GM12878 (cell line): ENCODE data around the gene C11orf16. TPM values are rescaled to one million over a fixed set of nuclear protein-coding genes. Genes with fewer than 3 reads are reported as not detected.
A peak's percentile ranks its signal among the peaks of the same experiment; 100 is the strongest.

ENCODE experiments used
- ATF3 ChIP-seq: IDR thresholded peaks from 2 replicates; pipeline ENCODE4 v1.6.1; 2011; ENCODE audit warnings: low read depth, mild to moderate bottlenecking, low read length, moderate library complexity, borderline replicate concordance; ENCODE audit errors: extremely low read depth
- ATF7 ChIP-seq: fragments of 450-650 bp; IDR thresholded peaks from 2 replicates; pipeline ENCODE4 v1.6.1; 2016; ENCODE audit warnings: low read depth, mild to moderate bottlenecking
- CHD4 ChIP-seq: fragments of 200-600 bp; sonication (generic); IDR thresholded peaks from 2 replicates; pipeline ENCODE4 v1.6.1; 2016; ENCODE audit warnings: mild to moderate bottlenecking
- ELK1 ChIP-seq: IDR thresholded peaks from 2 replicates; pipeline ENCODE4 v1.6.1; 2012; ENCODE audit warnings: low read depth, low read length, improper control_type of control experiment
- EP300 ChIP-seq, 2 experiments: fragments of 150-350 bp in 1 of 2; IDR thresholded peaks; 2 replicates each; pipeline ENCODE4 v1.6.1; 2011 to 2012; ENCODE audit warnings: low read depth in 2 of 2, low read length in 2 of 2, borderline replicate concordance in 1 of 2, improper control_type of control experiment in 1 of 2, inconsistent platforms in 1 of 2; ENCODE audit not compliant: control insufficient read depth in 1 of 2
- FOS ChIP-seq: IDR thresholded peaks from 3 replicates; pipeline ENCODE4 v1.6.1; 2011; ENCODE audit warnings: borderline replicate concordance; ENCODE audit not compliant: insufficient read length; ENCODE audit errors: extremely low read depth
- MEF2A ChIP-seq: IDR thresholded peaks from 2 replicates; pipeline ENCODE4 v1.6.1; 2011; ENCODE audit warnings: low read depth, mild to moderate bottlenecking, low read length, moderate library complexity; ENCODE audit not compliant: insufficient read depth
- MEF2B ChIP-seq: fragments of 450-650 bp; IDR thresholded peaks from 2 replicates; pipeline ENCODE4 v1.6.1; 2018; ENCODE audit warnings: mild to moderate bottlenecking, moderate library complexity; ENCODE audit not compliant: partially characterized antibody, poor library complexity, severe bottlenecking
- MLLT1 ChIP-seq: fragments of 450-650 bp; IDR thresholded peaks from 2 replicates; pipeline ENCODE4 v1.6.1; 2016; ENCODE audit warnings: mild to moderate bottlenecking
- NR2C1 ChIP-seq: fragments of 450-650 bp; IDR thresholded peaks from 2 replicates; pipeline ENCODE4 v1.6.1; 2017; ENCODE audit warnings: antibody characterized with exemption, mild to moderate bottlenecking, moderate library complexity
- RB1 ChIP-seq: fragments of 450-650 bp; formaldehyde crosslinking; IDR thresholded peaks from 2 replicates; pipeline ENCODE4 v1.6.1; 2017; ENCODE audit warnings: mild to moderate bottlenecking, borderline replicate concordance
- REST ChIP-seq: IDR thresholded peaks from 2 replicates; pipeline ENCODE4 v1.6.1; 2012; ENCODE audit warnings: mild to moderate bottlenecking, low read depth, low read length
- RUNX3 ChIP-seq: IDR thresholded peaks from 2 replicates; pipeline ENCODE4 v1.6.1; 2012; ENCODE audit warnings: low read length, inconsistent platforms
- SMC3 ChIP-seq: IDR thresholded peaks from 2 replicates; pipeline ENCODE4 v1.6.1; 2011; ENCODE audit warnings: low read length, improper control_type of control experiment, borderline replicate concordance
- USF1 ChIP-seq: IDR thresholded peaks from 2 replicates; pipeline ENCODE4 v1.6.1; 2011; ENCODE audit warnings: borderline replicate concordance, low read depth, mild to moderate bottlenecking, moderate library complexity, mixed read lengths, low read length; ENCODE audit not compliant: insufficient read depth; ENCODE audit errors: extremely low read length
- YY1 ChIP-seq: IDR thresholded peaks from 2 replicates; pipeline ENCODE4 v1.6.1; 2011; ENCODE audit warnings: low read depth, mild to moderate bottlenecking, low read length
- ZBTB4 ChIP-seq: fragments of 450-650 bp; formaldehyde crosslinking; IDR thresholded peaks from 2 replicates; pipeline ENCODE4 v1.4.0; 2022; ENCODE audit warnings: mild to moderate bottlenecking, moderate library complexity
- polyA plus RNA-seq, 11 experiments: library from polyadenylated mRNA; depleted of rRNA in 4 of 11; unstranded in 6 of 11; stranded (reverse) in 5 of 11; fragments of >200 nt; fragmentation: Nextera tagmentation in 4 of 11; fragmentation: Illumina TruSeq in 1 of 11; extraction: Ambion mirVana in 4 of 11; extraction: Trizol in 1 of 11; gene quantifications; 1 replicate in 1 of 11; 2 replicates in 10 of 11; pipeline versions ENCODE4 v1.2.1 to v1.2.3, GENCODE V29; 2011 to 2016; ENCODE audit warnings: inconsistent platforms in 2 of 11, missing spikeins in 2 of 11, low read depth in 1 of 11
- total RNA-seq, 4 experiments: library from RNA; depleted of rRNA in 3 of 4; stranded (reverse); fragments of >200 nt in 3 of 4; fragmentation: Illumina TruSeq in 1 of 4; extraction: Trizol in 1 of 4; gene quantifications; 2 replicates each; pipeline versions ENCODE4 v1.2.1 to v1.2.3, GENCODE V29; 2013 to 2021

C11orf16 gene
- total and polyA plus RNA-seq, 10 of the 15 experiments (the other 5 are each of a cell fraction or from before 2014, with no cell fraction given), result 0.05 to 0.39 (median 0.32) TPM; not detected in 7

GRCh38 chr11:8913961-8914660 is 18.6 kb downstream of the C11orf16 start (continued):
- TF ChIP-seq ZBTB4 (CRISPR knock-in tag) (no peak), YY1 (no peak), CHD4 (no peak), FOS (no peak), ELK1 (no peak), USF1 (no peak), RB1 (peak; percentile 44; the same call in 1 of the 2 replicates), ATF3 (no peak), MLLT1 (no peak), MEF2A (no peak), REST (no peak), ATF7 (peak; percentile 85), NR2C1 (no peak), SMC3 (peak; percentile 75), RUNX3 (no peak), EP300 (IDR thresholded peaks at IDR 0.05; ENCODE audit: borderline replicate concordance in 1 of 2, control insufficient read depth in 1 of 2, low read depth in 2 of 2, low read length in 2 of 2) (no peak), MEF2B (no peak)
